Muscle layer of duodenum (tissue), 2 donors: Measurements from ENCODE around the gene ITGA1.

Experiments
- H3K27ac ChIP-seq: one replicate; pipeline ENCODE4 v1.7.0; 2013; ENCODE audit warnings: mild to moderate bottlenecking, low read length
- H3K27me3 ChIP-seq: one replicate; pipeline ENCODE4 v1.7.0; 2013; ENCODE audit warnings: low read depth, mild to moderate bottlenecking, control low read depth, low read length
- H3K36me3 ChIP-seq, 2 donors: one replicate each; pipeline ENCODE4 v1.7.0; 2013; ENCODE audit warnings: low read length in 2 of 2, control low read depth in 1 of 2, mild to moderate bottlenecking in 1 of 2; ENCODE audit not compliant: insufficient read depth in 2 of 2, control insufficient read depth in 1 of 2
- H3K4me1 ChIP-seq, 2 donors: one replicate each; pipeline ENCODE4 v1.7.0; 2013; ENCODE audit warnings: low read length in 2 of 2, mild to moderate bottlenecking in 2 of 2, control low read depth in 1 of 2, moderate library complexity in 1 of 2; ENCODE audit not compliant: insufficient read depth in 2 of 2, control insufficient read depth in 1 of 2
- H3K4me3 ChIP-seq, 2 donors: one replicate each; pipeline ENCODE4 v1.7.0; 2013; ENCODE audit warnings: low read length in 2 of 2, low read depth in 1 of 2, mild to moderate bottlenecking in 1 of 2
- H3K9me3 ChIP-seq, 2 donors: one replicate each; pipeline ENCODE4 v1.7.0; 2013; ENCODE audit warnings: low read length in 2 of 2, control low read depth in 1 of 2, mild to moderate bottlenecking in 1 of 2; ENCODE audit not compliant: control insufficient read depth in 1 of 2
- donor health status: healthy.

ITGA1 gene

DNA sequence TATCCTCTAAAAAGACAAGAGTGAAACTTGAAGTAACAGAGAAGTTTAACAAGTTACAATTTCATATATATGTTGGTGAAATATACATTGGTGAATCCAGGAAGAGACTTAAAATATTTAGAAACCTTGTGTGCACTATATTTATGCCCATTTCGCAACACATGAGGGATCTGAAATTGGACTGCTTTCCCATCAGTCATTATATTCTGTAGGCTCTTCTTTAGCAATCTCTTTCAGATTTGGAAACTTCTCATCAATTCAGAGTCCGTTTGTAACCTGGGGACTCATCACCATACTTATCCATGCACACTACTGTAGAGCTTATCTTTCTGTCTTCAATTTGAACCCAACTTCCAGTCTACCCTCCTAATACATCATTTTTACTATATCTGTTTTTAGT is 2.1 kb downstream of the ITGA1 start:
- Histone ChIP-seq H3K36me3 (no peaks in the 10 kb centered on the region), H3K27me3 (no peaks in the 10 kb centered on the region), H3K4me1 (peaks cover 7 to 21% of the 10 kb centered on the region in 2 donors), H3K27ac (peak overlapping the region; percentile 94), H3K4me3 (peak overlapping the region; percentile 75 to 83), H3K9me3 (no peaks in the 10 kb centered on the region)

DNA sequence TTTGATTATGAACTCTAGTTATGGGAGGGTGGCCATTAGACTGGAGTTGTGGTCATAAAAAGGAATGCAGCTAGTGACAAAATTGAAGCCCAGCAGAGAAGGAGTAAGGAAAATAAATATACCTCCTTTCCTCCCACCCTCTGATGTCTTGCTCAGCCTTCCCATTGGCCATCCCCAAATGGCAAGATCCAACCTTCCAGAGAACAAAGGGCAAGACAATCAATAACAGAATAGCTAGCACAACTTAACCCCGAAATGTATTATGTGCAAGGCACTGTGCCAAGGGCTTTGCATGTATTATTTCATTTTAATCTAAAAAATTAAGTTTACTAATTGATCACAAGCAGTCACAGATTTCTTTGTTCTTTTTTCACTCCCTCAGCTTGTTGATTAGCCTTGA is 3.6 kb downstream of the ITGA1 start:
- Histone ChIP-seq H3K4me3 (peak overlapping the region; percentile 75 to 83), H3K4me1 (peaks cover 9 to 26% of the 10 kb centered on the region in 2 donors), H3K27me3 (no peaks in the 10 kb centered on the region), H3K9me3 (no peaks in the 10 kb centered on the region), H3K36me3 (no peaks in the 10 kb centered on the region), H3K27ac (peak overlapping the region; percentile 94)

DNA sequence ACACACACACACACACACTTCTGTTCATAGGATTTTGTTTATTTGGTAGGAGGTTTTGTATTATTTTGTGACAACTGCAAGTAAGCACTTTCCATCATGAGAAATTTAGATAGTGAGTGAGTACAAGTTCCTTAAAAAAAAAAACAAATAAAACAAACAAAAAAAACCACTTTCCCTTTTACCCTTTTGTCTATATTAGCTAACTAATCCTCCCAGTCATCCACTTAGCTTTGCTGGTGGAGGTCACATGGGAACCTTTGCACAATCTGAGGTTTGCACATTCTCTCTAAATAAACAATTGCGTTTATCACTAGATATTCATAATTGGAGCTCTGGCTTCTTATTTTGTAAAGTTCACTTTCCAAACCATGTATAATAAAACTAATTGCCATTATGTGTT is 6.8 kb downstream of the ITGA1 start:
- Histone ChIP-seq H3K27me3 (no peaks in the 10 kb centered on the region), H3K36me3 (no peaks in the 10 kb centered on the region), H3K9me3 (no peaks in the 10 kb centered on the region), H3K4me1 (peaks cover 10 to 43% of the 10 kb centered on the region in 2 donors), H3K27ac (peak overlapping the region; percentile 29), H3K4me3 (no peak overlapping the region)

DNA sequence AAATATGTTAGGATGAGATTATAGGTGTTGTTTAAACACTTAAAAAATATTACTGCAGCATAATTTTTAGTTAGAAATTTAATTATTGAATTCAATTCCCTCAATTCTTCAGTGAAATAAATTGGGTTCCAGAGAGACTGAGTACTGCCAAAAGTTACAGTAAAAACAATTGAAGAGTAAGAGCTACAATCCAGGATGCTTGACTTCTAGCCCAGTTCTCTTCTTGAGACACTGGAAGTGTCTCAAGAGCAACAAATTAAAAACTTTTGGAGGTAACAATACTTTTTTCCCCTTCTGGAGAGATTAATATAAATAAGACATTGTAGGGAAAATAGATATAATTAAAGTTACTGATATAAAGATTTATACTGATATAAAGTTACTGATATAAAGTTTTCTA is 8.3 kb downstream of the ITGA1 start:
- no peaks in the 10 kb centered on the region for H3K9me3 ChIP-seq
- H3K27me3 ChIP-seq = no peaks in the 10 kb centered on the region
- no peak overlapping the region for H3K4me3 ChIP-seq
- H3K27ac ChIP-seq = no peak overlapping the region
- H3K4me1 ChIP-seq = peaks cover 14 to 42% of the 10 kb centered on the region in 2 donors
- peaks cover 0 to 6% of the 10 kb centered on the region in 2 donors for H3K36me3 ChIP-seq

DNA sequence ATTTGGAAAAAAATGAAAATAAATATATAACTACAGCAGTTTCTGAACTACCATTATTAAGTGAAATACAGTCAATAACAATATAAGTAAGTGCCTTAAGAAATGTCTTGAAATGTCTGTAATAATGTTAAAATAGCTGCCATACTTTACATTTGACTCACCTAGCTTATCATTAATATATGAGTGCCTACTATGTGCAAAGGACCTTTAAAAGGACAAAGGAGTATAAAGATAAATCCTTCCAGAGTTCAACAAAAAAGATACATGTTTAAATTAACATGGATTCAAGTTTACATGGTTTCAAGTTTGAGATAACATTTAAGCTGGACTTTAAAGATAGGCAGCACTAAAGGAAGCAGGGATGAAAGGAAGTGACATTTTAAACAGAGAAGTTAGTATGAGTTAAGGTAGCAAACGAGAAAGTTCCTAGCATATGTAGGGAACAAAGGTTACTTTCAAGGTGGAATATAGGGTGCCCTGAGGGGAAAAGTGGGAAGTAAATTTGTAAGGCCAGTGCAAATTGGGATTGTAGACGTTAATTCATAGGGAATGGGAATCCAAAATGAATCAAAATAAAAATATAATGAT is 8.9 kb downstream of the ITGA1 start:
- Histone ChIP-seq H3K9me3 (no peaks in the 10 kb centered on the region), H3K4me1 (peaks cover 20 to 40% of the 10 kb centered on the region in 2 donors), H3K27me3 (no peaks in the 10 kb centered on the region), H3K27ac (peak overlapping the region; percentile 88), H3K36me3 (peaks cover 6 to 9% of the 10 kb centered on the region in 2 donors), H3K4me3 (no peak overlapping the region)

DNA sequence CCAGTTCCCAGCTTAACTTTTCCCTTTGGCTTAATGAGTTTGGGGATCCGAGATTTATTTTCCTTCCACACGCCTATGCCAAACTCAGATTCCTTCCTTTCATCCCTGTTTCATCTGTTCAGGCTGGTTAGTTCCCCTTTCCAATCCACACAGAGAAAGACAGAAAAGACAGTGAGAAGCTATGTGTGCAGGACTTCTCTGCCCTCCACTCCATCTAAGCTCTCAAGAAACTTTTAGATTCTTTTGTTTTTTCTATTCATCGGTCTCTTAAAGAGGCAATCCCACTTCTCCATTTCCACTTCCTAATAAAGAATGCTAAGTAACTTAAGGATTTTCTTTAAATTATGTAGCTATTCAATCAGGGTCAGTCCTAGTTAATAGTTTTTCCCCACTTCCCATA is 11.2 kb downstream of the ITGA1 start:
- Histone ChIP-seq H3K9me3 (no peaks in the 10 kb centered on the region), H3K27me3 (no peaks in the 10 kb centered on the region), H3K4me1 (peaks cover 23 to 44% of the 10 kb centered on the region in 2 donors), H3K27ac (peak overlapping the region; percentile 88), H3K4me3 (peak overlapping the region; percentile 85 to 87), H3K36me3 (peaks cover 9 to 10% of the 10 kb centered on the region in 2 donors)

DNA sequence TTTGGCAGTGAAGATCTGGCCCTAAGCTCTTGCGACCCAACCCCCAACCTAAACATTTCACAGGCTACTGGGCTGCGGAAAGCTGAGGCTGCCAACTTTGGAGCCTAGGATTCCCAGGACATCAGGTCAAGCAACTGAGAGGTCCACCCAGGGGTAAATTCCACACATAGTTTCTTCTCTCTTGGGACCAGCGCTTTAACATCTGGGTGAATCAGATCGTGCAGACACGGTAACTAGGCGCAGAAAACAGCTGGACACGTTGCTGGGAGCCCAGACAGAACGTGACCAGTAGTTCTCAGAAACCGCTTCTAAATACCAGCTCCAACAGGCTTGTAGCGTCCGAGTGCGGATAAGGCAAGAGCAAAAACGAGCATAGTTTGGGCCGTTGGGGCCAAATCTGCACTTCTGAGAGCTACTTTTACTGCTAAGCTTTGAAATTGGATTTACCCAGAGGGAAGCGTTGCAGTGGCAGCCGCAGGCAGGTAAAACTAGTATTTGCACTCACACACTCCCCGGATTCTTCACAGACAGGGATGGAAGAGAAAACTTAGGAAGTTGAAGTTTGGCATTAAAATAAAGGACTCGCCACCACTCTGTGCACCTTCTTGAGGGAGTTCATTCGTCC is 11.8 kb downstream of the ITGA1 start:
- Histone ChIP-seq H3K9me3 (no peaks in the 10 kb centered on the region), H3K36me3 (peaks cover 9 to 10% of the 10 kb centered on the region in 2 donors), H3K27me3 (no peaks in the 10 kb centered on the region), H3K4me3 (peak overlapping the region; percentile 85 to 87), H3K4me1 (peaks cover 28 to 49% of the 10 kb centered on the region in 2 donors), H3K27ac (peak overlapping the region; percentile 88)

DNA sequence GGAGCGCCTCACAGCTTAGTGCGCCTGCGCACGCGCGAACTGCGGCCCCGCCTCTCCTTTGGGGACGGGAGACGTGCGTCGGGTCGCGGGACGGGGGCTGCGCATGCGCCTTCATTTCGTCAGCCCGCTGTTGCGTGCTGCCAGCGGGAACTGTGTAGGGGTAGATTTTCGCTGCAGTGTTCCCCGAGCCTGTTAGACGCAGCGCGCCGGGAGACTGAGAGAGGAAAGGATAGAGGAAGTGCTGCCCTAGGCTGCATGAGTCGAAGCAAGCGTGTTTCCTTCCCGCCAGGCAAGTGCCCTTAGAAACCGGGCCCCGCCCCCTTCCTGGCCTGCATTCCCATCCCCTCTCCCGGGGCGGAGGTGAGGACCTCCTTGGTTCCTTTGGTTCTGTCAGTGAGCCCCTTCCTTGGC is 12.3 kb downstream of the ITGA1 start:
- Histone ChIP-seq H3K4me1 (peaks cover 29 to 48% of the 10 kb centered on the region in 2 donors), H3K4me3 (peak overlapping the region; percentile 85 to 87), H3K27me3 (no peaks in the 10 kb centered on the region)

DNA sequence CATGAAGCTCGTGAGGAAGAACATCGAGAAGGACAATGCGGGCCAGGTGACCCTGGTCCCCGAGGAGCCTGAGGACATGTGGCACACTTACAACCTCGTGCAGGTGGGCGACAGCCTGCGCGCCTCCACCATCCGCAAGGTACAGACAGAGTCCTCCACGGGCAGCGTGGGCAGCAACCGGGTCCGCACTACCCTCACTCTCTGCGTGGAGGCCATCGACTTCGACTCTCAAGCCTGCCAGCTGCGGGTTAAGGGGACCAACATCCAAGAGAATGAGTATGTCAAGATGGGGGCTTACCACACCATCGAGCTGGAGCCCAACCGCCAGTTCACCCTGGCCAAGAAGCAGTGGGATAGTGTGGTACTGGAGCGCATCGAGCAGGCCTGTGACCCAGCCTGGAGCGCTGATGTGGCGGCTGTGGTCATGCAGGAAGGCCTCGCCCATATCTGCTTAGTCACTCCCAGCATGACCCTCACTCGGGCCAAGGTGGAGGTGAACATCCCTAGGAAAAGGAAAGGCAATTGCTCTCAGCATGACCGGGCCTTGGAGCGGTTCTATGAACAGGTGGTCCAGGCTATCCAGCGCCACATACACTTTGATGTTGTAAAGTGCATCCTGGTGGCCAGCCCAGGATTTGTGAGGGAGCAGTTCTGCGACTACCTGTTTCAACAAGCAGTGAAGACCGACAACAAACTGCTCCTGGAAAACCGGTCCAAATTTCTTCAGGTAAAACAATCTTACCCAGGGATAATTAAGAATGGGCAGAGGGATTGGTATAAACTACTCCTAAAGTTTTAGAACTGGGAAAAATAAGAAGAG is 12.9 kb downstream of the ITGA1 start:
- peak overlapping the region; percentile 85 to 87 for H3K4me3 ChIP-seq
- H3K4me1 ChIP-seq = peaks cover 31 to 55% of the 10 kb centered on the region in 2 donors
- no peaks in the 10 kb centered on the region for H3K9me3 ChIP-seq
- peak overlapping the region; percentile 88 for H3K27ac ChIP-seq
- H3K36me3 ChIP-seq = peaks cover 9 to 17% of the 10 kb centered on the region in 2 donors
- no peaks in the 10 kb centered on the region for H3K27me3 ChIP-seq

More for the DNA sequence above, 12.3 kb downstream of the ITGA1 start:
- H3K36me3 ChIP-seq = peaks cover 9 to 11% of the 10 kb centered on the region in 2 donors
- peak overlapping the region; percentile 88 for H3K27ac ChIP-seq
- H3K9me3 ChIP-seq = no peaks in the 10 kb centered on the region

DNA sequence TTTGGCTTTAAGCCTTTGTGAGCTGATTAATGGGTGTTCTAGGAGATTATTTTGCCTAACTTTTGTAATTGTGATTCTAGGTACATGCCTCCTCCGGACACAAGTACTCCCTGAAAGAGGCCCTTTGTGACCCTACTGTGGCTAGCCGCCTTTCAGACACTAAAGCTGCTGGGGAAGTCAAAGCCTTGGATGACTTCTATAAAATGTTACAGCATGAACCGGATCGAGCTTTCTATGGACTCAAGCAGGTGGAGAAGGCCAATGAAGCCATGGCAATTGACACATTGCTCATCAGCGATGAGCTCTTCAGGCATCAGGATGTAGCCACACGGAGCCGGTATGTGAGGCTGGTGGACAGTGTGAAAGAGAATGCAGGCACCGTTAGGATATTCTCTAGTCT is 13.6 kb downstream of the ITGA1 start:
- Histone ChIP-seq H3K36me3 (peaks cover 9 to 17% of the 10 kb centered on the region in 2 donors), H3K4me1 (peaks cover 31 to 56% of the 10 kb centered on the region in 2 donors), H3K27ac (peak overlapping the region; percentile 88), H3K9me3 (no peaks in the 10 kb centered on the region), H3K27me3 (no peaks in the 10 kb centered on the region), H3K4me3 (peak overlapping the region; percentile 85 to 87)

DNA sequence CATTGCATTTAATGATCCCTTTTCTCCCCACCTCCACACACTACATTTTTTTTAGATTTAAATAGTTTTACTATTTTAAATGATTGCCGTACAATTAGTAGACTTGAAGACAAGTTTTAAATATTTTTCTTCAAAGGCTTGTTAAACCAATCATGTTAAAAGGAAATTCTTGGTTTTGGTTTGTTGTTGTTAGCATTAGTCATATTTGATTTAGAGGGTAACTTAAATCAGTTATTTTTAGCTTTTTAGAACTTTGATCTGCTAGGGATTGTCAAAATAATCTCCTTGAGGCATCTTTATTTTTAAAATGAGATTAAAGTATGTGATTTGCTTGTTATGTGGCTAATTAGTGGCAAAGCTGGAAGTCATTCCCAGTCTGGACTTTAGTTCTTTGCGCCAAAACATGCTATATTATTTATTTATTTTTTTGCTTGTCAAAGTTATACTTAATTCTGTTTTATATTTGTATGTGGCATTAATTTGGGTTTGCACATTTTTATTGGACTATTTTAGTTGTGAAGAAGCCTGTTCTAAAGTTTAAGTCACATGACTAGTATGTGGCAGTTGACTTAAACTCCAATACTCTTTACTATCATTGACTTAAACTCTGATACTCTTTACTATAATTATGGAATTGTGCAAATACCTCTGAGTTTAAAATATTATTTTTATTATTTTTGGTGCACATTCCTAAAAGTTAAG is 14.7 kb downstream of the ITGA1 start:
- Histone ChIP-seq H3K9me3 (no peaks in the 10 kb centered on the region), H3K36me3 (peaks cover 9 to 17% of the 10 kb centered on the region in 2 donors), H3K27me3 (no peaks in the 10 kb centered on the region), H3K4me3 (peak overlapping the region; percentile 85 to 87), H3K27ac (peak overlapping the region; percentile 88), H3K4me1 (peaks cover 31 to 61% of the 10 kb centered on the region in 2 donors)
